Lower lobe of right lung (tissue), 2 donors: ENCODE results near the gene TENT4B. TPM values are rescaled to one million over a fixed set of nuclear protein-coding genes. Genes with fewer than 3 reads are reported as not detected.

Source experiments
- ATAC-seq, 2 donors: fragments of 200-7000 bp; cut with Tn5 transposase; one replicate each; pipeline ENCODE4 v1.9.1; 2020 to 2022; ENCODE audit warnings: mild to moderate bottlenecking in 2 of 2, moderate library complexity in 2 of 2
- DNase-seq: peaks from one replicate; pipeline ENCODE4 v3.0.0-alpha.2; 2020
- H3K27ac ChIP-seq: fragments of 200-600 bp; one replicate; pipeline ENCODE4 v1.8.0; 2022
- H3K27me3 ChIP-seq: fragments of 200-600 bp; one replicate; pipeline ENCODE4 v1.8.0; 2022; ENCODE audit warnings: low read depth
- H3K36me3 ChIP-seq: fragments of 200-600 bp; one replicate; pipeline ENCODE4 v1.8.0; 2022; ENCODE audit warnings: mild to moderate bottlenecking
- H3K4me1 ChIP-seq: fragments of 200-600 bp; one replicate; pipeline ENCODE4 v1.8.0; 2022
- H3K4me3 ChIP-seq: fragments of 200-600 bp; one replicate; pipeline ENCODE4 v1.8.0; 2022; ENCODE audit warnings: mild to moderate bottlenecking
- H3K9me3 ChIP-seq: fragments of 200-600 bp; one replicate; pipeline ENCODE4 v1.8.0; 2022
- CTCF ChIP-seq: fragments of 200-600 bp; IDR thresholded peaks from one replicate; pipeline ENCODE4 v1.8.0; 2022; ENCODE audit warnings: antibody characterized with exemption, mild to moderate bottlenecking
- intact Hi-C: fragments of 100-400 bp; cut with DNase I; formaldehyde crosslinking; loops from one replicate; pipeline ENCODE4 v1.11.0; 2022
- total RNA-seq: library from RNA; stranded (reverse); fragmentation: NEBNext Ultra II Directional; extraction: Animal tissue kit (Norgen Biotek cat#: 25700); gene quantifications from one replicate; pipeline ENCODE4 v1.2.1, GENCODE V29; 2021
- donor health status: DM: no; HTN: yes; CAD: no; lungs with severe emphysema.

The TENT4B gene
- total RNA-seq, 1 donor from 2014 or later, result 12.8 TPM

- ATAC-seq (no peak), DNase-seq (no peak)
- intact Hi-C loops, result no loop called here
- no peak for TF ChIP-seq CTCF
- Histone ChIP-seq H3K27me3 (no peaks in the 10 kb centered on the region), H3K36me3 (no peaks in the 10 kb centered on the region), H3K9me3 (no peaks in the 10 kb centered on the region), H3K27ac (no peak overlapping the region), H3K4me1 (peaks cover 62% of the 10 kb centered on the region), H3K4me3 (no peak overlapping the region)
Measured at GRCh38 chr16:50247906-50248608, 95.0 kb downstream of the TENT4B start.

GRCh38 chr16:50248845-50249244 lies 95.7 kb downstream of the TENT4B start:
- DNase-seq (no peak), ATAC-seq (peak; percentile 2 to 9)
- no peaks in the 10 kb centered on the region for H3K36me3 ChIP-seq
- peak overlapping the region; percentile 18 for H3K27ac ChIP-seq
- intact Hi-C loops, result no loop called here
- H3K4me1 ChIP-seq, result peaks cover 62% of the 10 kb centered on the region
- TF ChIP-seq CTCF, result no peak
- no peaks in the 10 kb centered on the region for H3K27me3 ChIP-seq
- H3K4me3 ChIP-seq, result no peak overlapping the region
- no peaks in the 10 kb centered on the region for H3K9me3 ChIP-seq

GRCh38 chr16:50251375-50252081 lies 98.4 kb downstream of the TENT4B start:
- peak overlapping the region; percentile 58 for H3K27ac ChIP-seq
- TF ChIP-seq CTCF, result no peak
- intact Hi-C loops, result no loop called here
- H3K4me3 ChIP-seq, result no peak overlapping the region
- peak; percentile 86 to 90 for ATAC-seq
- no peaks in the 10 kb centered on the region for H3K27me3 ChIP-seq
- DNase-seq, result no peak
- no peaks in the 10 kb centered on the region for H3K36me3 ChIP-seq
- peaks cover 42% of the 10 kb centered on the region for H3K4me1 ChIP-seq
- no peaks in the 10 kb centered on the region for H3K9me3 ChIP-seq

GRCh38 chr16:50252082-50252611 lies 99.0 kb downstream of the TENT4B start:
- Histone ChIP-seq H3K27ac (no peak overlapping the region), H3K4me1 (peaks cover 36% of the 10 kb centered on the region), H3K4me3 (no peak overlapping the region), H3K9me3 (no peaks in the 10 kb centered on the region), H3K27me3 (no peaks in the 10 kb centered on the region), H3K36me3 (no peaks in the 10 kb centered on the region)
- intact Hi-C loops, result no loop called here
- ATAC-seq, result no peak
- no peak for TF ChIP-seq CTCF
- DNase-seq, result no peak

GRCh38 chr16:50252874-50253513 lies 99.9 kb downstream of the TENT4B start:
- Histone ChIP-seq H3K27me3 (no peaks in the 10 kb centered on the region), H3K4me3 (no peak overlapping the region), H3K9me3 (no peaks in the 10 kb centered on the region), H3K27ac (no peak overlapping the region), H3K4me1 (peaks cover 36% of the 10 kb centered on the region), H3K36me3 (no peaks in the 10 kb centered on the region)
- intact Hi-C loops, result no loop called here
- DNase-seq, result no peak
- no peak for TF ChIP-seq CTCF
- no peak for ATAC-seq
